AG04450 (cell line): ENCODE measurements around the gene MTURN. TPM values are rescaled to one million over a fixed set of nuclear protein-coding genes. Genes with fewer than 3 reads are reported as not detected.
"Not testable (repeated sequence)": the region's sequence is repeated elsewhere in the genome, so short reads cannot be mapped to it uniquely, and the experiment has no call there.

Experiments used
- CTCF ChIA-PET: fragments of 300-600, 350-600 bp; formaldehyde crosslinking; extraction: SDS; loops from one replicate; lab custom pipeline; 2022; ENCODE audit warnings: antibody characterized with exemption, inconsistent platforms; lab: Charles Lee
- POLR2A ChIA-PET: fragments of 350-600 bp; formaldehyde crosslinking; extraction: SDS; loops from one replicate; lab custom pipeline; 2021; ENCODE audit warnings: antibody characterized with exemption, inconsistent platforms; lab: Yijun Ruan, JAX
- DNase-seq: peaks from one replicate; pipeline ENCODE4 v3.0.0-alpha.2; 2011; ENCODE audit warnings: low read depth, low spot score
- H3K27ac ChIP-seq: one replicate; pipeline ENCODE4 v1.5.1; 2012; ENCODE audit warnings: low read depth, low read length, control low read depth
- H3K27me3 ChIP-seq: one replicate; pipeline ENCODE4 v1.6.0; 2012; ENCODE audit warnings: low read length; ENCODE audit not compliant: control insufficient read depth, insufficient read depth
- H3K4me3 ChIP-seq: 2 replicates; pipeline ENCODE4 v1.5.1; 2011; ENCODE audit warnings: mild to moderate bottlenecking, low read depth, low read length, control low read depth
- H3K9me3 ChIP-seq: 2 replicates; pipeline ENCODE4 v1.5.1; 2012; ENCODE audit warnings: low read length; ENCODE audit not compliant: control insufficient read depth, insufficient read depth
- polyA plus RNA-seq: library from polyadenylated mRNA; depleted of rRNA; stranded (reverse); fragments of >200 nt; gene quantifications from 2 replicates; pipeline ENCODE4 v1.2.3, GENCODE V29; 2011
- TF ChIP-seq, protein P1 (sequence below): IDR thresholded peaks from 2 replicates; pipeline ENCODE4 v1.5.1; 2011; ENCODE audit warnings: low read depth, low read length, control low read depth, inconsistent platforms

The MTURN gene
- polyA plus RNA-seq, 1 experiment, result 6.7 TPM

GRCh38 chr7:30187513-30187912, 52.7 kb downstream of the MTURN start:
- H3K4me3 ChIP-seq, result no peak overlapping the region
- H3K27me3 ChIP-seq, result peaks cover 3% of the 10 kb centered on the region
- ChIA-PET CTCF (no interaction called here), POLR2A (no interaction called here)
- no peak overlapping the region for H3K27ac ChIP-seq
- no peaks in the 10 kb centered on the region for H3K9me3 ChIP-seq
- no peak for DNase-seq
- TF ChIP-seq, protein P1, sequence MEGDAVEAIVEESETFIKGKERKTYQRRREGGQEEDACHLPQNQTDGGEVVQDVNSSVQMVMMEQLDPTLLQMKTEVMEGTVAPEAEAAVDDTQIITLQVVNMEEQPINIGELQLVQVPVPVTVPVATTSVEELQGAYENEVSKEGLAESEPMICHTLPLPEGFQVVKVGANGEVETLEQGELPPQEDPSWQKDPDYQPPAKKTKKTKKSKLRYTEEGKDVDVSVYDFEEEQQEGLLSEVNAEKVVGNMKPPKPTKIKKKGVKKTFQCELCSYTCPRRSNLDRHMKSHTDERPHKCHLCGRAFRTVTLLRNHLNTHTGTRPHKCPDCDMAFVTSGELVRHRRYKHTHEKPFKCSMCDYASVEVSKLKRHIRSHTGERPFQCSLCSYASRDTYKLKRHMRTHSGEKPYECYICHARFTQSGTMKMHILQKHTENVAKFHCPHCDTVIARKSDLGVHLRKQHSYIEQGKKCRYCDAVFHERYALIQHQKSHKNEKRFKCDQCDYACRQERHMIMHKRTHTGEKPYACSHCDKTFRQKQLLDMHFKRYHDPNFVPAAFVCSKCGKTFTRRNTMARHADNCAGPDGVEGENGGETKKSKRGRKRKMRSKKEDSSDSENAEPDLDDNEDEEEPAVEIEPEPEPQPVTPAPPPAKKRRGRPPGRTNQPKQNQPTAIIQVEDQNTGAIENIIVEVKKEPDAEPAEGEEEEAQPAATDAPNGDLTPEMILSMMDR, result no peak

GRCh38 chr7:30188381-30188780, 53.6 kb downstream of the MTURN start:
- CTCF ChIA-PET, H3K27me3 ChIP-seq, DNase-seq, H3K27ac ChIP-seq, H3K9me3 ChIP-seq, H3K4me3 ChIP-seq: not testable (repeated sequence)
- POLR2A ChIA-PET, result interaction anchor here (0.5 kb wide), 1 partner anchor 10 kb away, joined by 10 read pairs; no protein-coding TSS in a partner anchor

DNA sequence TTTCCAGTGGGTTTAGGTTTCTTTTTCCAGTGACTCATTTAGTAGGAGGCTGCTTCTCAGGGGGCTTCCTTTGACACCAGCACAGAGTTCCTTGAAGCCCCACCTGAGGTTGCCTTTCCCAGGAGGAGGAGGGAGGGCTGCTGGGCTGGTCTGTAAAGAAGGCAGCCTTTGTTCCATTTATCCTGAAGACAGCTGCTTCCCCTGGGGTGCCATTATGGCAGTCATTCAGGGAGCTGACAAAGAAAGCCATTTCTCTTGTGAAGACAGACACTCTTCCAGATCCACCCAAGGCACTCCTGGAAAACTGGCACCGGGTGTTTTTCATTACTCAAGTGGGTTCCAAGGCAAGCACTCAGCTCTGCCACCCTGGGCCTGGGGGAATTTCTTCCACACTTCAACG, 54.0 kb downstream of the MTURN start:
- no peaks in the 10 kb centered on the region for H3K9me3 ChIP-seq
- TF ChIP-seq, protein P1, result no peak
- peaks cover 3% of the 10 kb centered on the region for H3K27me3 ChIP-seq
- ChIA-PET CTCF (no interaction called here), POLR2A (interaction anchor here (0.5 kb wide), 1 partner anchor 10 kb away, joined by 10 read pairs; no protein-coding TSS in a partner anchor)
- DNase-seq, result no peak
- H3K27ac ChIP-seq, result no peak overlapping the region
- H3K4me3 ChIP-seq, result no peak overlapping the region

GRCh38 chr7:30191809-30192208, 57.0 kb downstream of the MTURN start:
- peaks cover 2% of the 10 kb centered on the region for H3K27me3 ChIP-seq
- no peak for DNase-seq
- ChIA-PET CTCF (no interaction called here), POLR2A (no interaction called here)
- no peak overlapping the region for H3K4me3 ChIP-seq
- no peak overlapping the region for H3K27ac ChIP-seq
- TF ChIP-seq, protein P1, result no peak
- H3K9me3 ChIP-seq, result peaks cover 4% of the 10 kb centered on the region; the same call in 1 of the 2 replicates

DNA sequence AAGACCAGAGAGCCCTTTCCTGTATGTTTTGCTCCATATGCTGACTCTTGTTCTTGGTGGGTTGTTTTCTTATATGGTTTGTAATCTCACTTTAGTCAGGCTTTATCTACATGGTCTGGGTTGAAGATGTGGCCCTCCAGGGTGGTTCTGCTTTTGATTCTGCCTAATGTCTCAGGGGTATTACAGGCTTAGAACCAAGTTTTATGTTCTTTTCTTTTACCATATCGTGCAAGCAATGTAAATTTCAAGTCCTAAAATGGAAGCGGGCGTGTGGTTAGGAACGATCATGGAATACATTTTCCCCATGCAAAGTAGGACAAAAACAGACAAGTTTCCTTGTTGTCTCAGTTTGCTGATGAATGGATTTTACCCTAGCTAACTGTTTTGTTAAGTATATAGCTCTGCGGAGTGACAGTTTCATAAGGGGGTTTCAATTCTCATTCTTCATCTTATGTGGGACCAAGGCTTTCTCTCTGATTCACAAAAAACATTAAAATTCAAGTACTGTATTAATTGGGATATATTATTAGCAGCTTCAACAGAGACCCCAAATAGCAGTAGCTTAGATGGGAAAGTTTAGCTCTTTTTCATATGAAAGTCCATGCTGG, 58.7 kb downstream of the MTURN start:
- Histone ChIP-seq H3K9me3 (peaks cover 4% of the 10 kb centered on the region; the same call in 1 of the 2 replicates), H3K27me3 (no peaks in the 10 kb centered on the region), H3K4me3 (no peak overlapping the region), H3K27ac (no peak overlapping the region)
- no peak for DNase-seq
- POLR2A ChIA-PET, result no interaction called here
- CTCF ChIA-PET, result no interaction called here
- TF ChIP-seq, protein P1, result no peak
